SIG-M5 (cell line): ENCODE data around the gene RPUSD3.
"Not testable (repeated sequence)": the region's sequence is repeated elsewhere in the genome, so short reads cannot be mapped to it uniquely, and the experiment has no call there.

Source experiments
- DNase-seq: peaks from one replicate; lab custom pipeline; 2025; lab: John Stamatoyannopoulos, UW

The RPUSD3 gene

GRCh38 chr3:9865125-9865637 lies 21.4 kb upstream of the RPUSD3 start:
- DNase-seq, result not testable (repeated sequence)

GRCh38 chr3:9864200-9864927 lies 20.6 kb upstream of the RPUSD3 start:
- DNase-seq, result no peak

- no peak for DNase-seq
Measured at GRCh38 chr3:9863058-9863772, 19.4 kb upstream of the RPUSD3 start.

GRCh38 chr3:9862391-9863057 lies 18.7 kb upstream of the RPUSD3 start:
- no peak for DNase-seq

- no peak for DNase-seq
Measured at GRCh38 chr3:9861626-9862130, 17.9 kb upstream of the RPUSD3 start.

- DNase-seq, result no peak
Measured at GRCh38 chr3:9861201-9861600, 17.4 kb upstream of the RPUSD3 start.

- DNase-seq, result no peak
Measured at GRCh38 chr3:9859530-9860025, 15.8 kb upstream of the RPUSD3 start.

GRCh38 chr3:9855594-9855993 lies 11.8 kb upstream of the RPUSD3 start:
- no peak for DNase-seq

GRCh38 chr3:9854291-9854940 lies 10.6 kb upstream of the RPUSD3 start:
- DNase-seq, result not testable (repeated sequence)

GRCh38 chr3:9852528-9852927 lies 8.7 kb upstream of the RPUSD3 start:
- DNase-seq, result no peak

- DNase-seq, result not testable (repeated sequence)
Measured at GRCh38 chr3:9851926-9852325, 8.1 kb upstream of the RPUSD3 start.

- DNase-seq, result not testable (repeated sequence)
Measured at GRCh38 chr3:9851383-9851782, 7.6 kb upstream of the RPUSD3 start.

- DNase-seq, result not testable (repeated sequence)
Measured at GRCh38 chr3:9848860-9849259, 5.1 kb upstream of the RPUSD3 start.

- not testable (repeated sequence) for DNase-seq
Measured at GRCh38 chr3:9847870-9848269, 4.1 kb upstream of the RPUSD3 start.

- no peak for DNase-seq
Measured at GRCh38 chr3:9846931-9847488, 3.2 kb upstream of the RPUSD3 start.

GRCh38 chr3:9846231-9846630 lies 2.4 kb upstream of the RPUSD3 start:
- DNase-seq, result no peak

GRCh38 chr3:9841015-9841414 lies 2.8 kb downstream of the RPUSD3 start:
- DNase-seq, result no peak

- DNase-seq, result no peak
Measured at GRCh38 chr3:9838856-9839255, 5.0 kb downstream of the RPUSD3 start.

- no peak for DNase-seq
Measured at GRCh38 chr3:9837701-9838582, 5.9 kb downstream of the RPUSD3 start.
